ENCODE data around the gene ZNF212. TPM values are rescaled to one million over a fixed set of nuclear protein-coding genes. Genes with fewer than 3 reads are reported as not detected.

The ZNF212 gene
- total RNA-seq, 3 donors from 2014 or later (not counting 1 experiment from before 2014, with no cell fraction given): 11.2 to 23.7 (median 17.0) TPM

- Histone ChIP-seq H3K36me3 (ENCODE audit: control insufficient read depth, insufficient read depth, low read length) (peaks cover 55% of the 10 kb centered on the region), H3K27ac (ENCODE audit: low read length) (no peak overlapping the region), H3K27me3 (ENCODE audit: control insufficient read depth, insufficient read depth, low read length) (no peaks in the 10 kb centered on the region), H3K9me3 (ENCODE audit: control insufficient read depth, insufficient read depth, low read length) (no peaks in the 10 kb centered on the region), H3K4me3 (ENCODE audit: low read length) (no peak overlapping the region), H3K4me1 (ENCODE audit: control insufficient read depth, insufficient read depth, low read length) (no peaks in the 10 kb centered on the region)
- ATAC-seq (peak in 1 of 3 donors; percentile 29), DNase-seq (no peak)
- no peak overlapping the region for H3K27ac Mint-ChIP-seq
- intact Hi-C loops (cut with micrococcal nuclease): no loop called here
- TF ChIP-seq, protein P1, sequence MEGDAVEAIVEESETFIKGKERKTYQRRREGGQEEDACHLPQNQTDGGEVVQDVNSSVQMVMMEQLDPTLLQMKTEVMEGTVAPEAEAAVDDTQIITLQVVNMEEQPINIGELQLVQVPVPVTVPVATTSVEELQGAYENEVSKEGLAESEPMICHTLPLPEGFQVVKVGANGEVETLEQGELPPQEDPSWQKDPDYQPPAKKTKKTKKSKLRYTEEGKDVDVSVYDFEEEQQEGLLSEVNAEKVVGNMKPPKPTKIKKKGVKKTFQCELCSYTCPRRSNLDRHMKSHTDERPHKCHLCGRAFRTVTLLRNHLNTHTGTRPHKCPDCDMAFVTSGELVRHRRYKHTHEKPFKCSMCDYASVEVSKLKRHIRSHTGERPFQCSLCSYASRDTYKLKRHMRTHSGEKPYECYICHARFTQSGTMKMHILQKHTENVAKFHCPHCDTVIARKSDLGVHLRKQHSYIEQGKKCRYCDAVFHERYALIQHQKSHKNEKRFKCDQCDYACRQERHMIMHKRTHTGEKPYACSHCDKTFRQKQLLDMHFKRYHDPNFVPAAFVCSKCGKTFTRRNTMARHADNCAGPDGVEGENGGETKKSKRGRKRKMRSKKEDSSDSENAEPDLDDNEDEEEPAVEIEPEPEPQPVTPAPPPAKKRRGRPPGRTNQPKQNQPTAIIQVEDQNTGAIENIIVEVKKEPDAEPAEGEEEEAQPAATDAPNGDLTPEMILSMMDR (IDR thresholded peaks at IDR 0.05): no peak
- 66% methylated on average over 6 of the region's 6 CpGs for WGBS (ENCODE audit: insufficient coverage)
- peaks cover 19 to 41% of the 10 kb centered on the region in 2 donors for H3K4me1 Mint-ChIP-seq
- no peak overlapping the region for H3K4me3 Mint-ChIP-seq
- no peaks in the 10 kb centered on the region for H3K9me3 Mint-ChIP-seq
- peaks cover 35% of the 10 kb centered on the region for H3K36me3 Mint-ChIP-seq
- H3K27me3 Mint-ChIP-seq (ENCODE audit: low read depth in 2 of 2): no peaks in the 10 kb centered on the region
Measured at GRCh38 chr7:149202831-149203231, 36.6 kb upstream of the ZNF212 start.

DNA sequence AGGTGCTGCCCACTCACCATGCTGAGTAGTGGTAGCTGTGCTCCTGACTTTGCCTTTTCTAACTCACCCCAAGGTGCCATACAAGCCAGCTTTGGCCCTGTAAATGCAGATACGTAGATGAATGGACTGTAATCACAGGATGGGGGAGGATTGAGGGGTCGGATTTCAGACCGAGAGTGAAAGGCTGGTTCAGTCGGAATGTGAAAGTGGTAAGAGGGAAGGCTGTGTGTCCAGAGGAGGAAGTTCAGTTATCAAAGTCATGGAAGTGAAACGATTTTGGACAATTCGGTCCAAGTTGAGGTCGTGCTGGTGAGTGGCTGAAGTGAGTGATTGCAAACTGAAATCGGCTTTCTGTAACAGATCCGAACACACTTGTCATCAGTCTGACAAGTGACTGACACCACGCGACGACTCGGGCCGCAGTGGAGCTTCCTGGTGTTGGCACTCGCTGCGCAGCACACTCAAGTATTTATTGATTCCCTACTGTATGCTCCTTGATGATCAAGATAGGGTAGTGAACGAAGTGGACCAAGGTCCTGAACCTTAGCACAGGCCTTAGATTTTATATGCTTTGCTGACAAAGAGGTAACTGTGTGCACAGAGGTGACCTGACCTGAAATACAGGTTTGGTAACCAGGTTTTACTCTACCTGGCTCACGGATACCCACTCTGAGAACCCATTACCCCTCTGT, 33.6 kb upstream of the ZNF212 start:
- H3K27me3 Mint-ChIP-seq (ENCODE audit: low read depth in 2 of 2): no peaks in the 10 kb centered on the region
- no peak overlapping the region for H3K27ac Mint-ChIP-seq
- TF ChIP-seq, protein P1 (IDR thresholded peaks at IDR 0.05): no peak
- Histone ChIP-seq H3K36me3 (ENCODE audit: control insufficient read depth, insufficient read depth, low read length) (peaks cover 56% of the 10 kb centered on the region), H3K27me3 (ENCODE audit: control insufficient read depth, insufficient read depth, low read length) (no peaks in the 10 kb centered on the region), H3K4me3 (ENCODE audit: low read length) (no peak overlapping the region), H3K27ac (ENCODE audit: low read length) (no peak overlapping the region), H3K4me1 (ENCODE audit: control insufficient read depth, insufficient read depth, low read length) (no peaks in the 10 kb centered on the region), H3K9me3 (ENCODE audit: control insufficient read depth, insufficient read depth, low read length) (no peaks in the 10 kb centered on the region)
- DNase-seq (no peak), ATAC-seq (no peak)
- H3K9me3 Mint-ChIP-seq: no peaks in the 10 kb centered on the region
- intact Hi-C loops (cut with micrococcal nuclease): no loop called here
- peaks cover 25% of the 10 kb centered on the region for H3K36me3 Mint-ChIP-seq
- peaks cover 19 to 20% of the 10 kb centered on the region in 2 donors for H3K4me1 Mint-ChIP-seq
- WGBS (ENCODE audit: insufficient coverage): 96% methylated on average over 18 of the region's 18 CpGs
- no peak overlapping the region for H3K4me3 Mint-ChIP-seq

DNA sequence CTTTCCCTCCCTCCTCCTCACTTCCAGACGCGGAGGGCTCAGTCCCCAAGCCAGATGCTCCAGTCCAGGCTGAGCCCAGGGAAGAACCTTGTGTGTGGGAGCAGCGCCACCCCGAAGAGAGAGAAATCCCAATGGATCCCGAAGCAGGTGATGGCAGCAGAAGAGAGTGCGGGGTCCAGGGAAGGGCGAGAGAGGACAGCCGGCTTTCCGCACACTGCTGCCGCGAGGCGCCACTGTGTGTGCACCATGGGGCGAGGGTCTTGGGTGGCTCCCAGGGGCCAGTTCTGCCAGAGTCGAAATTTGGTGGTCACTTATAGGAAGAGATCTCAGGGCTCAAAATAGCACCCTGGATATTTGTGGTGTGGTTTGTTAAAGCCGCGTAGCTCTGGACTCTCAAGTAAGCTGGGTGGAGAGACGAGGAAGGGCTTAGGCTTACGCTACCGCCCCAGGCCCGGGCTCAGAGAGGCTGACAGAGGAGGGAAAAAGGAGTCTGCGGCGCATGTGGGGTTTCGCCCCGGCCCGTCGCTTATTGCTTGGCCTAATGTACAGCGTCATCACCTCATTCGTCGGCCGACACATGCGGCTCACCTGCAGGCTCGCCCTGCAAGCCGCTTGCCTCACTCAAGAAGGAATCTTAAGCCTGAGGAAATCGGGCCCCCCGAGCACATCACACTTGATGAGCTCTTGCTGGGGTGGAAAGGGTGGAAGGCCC, 32.0 kb upstream of the ZNF212 start:
- no peak overlapping the region for H3K4me3 Mint-ChIP-seq
- H3K4me1 Mint-ChIP-seq: peaks cover 10 to 19% of the 10 kb centered on the region in 2 donors
- H3K27me3 Mint-ChIP-seq (ENCODE audit: low read depth in 2 of 2): no peaks in the 10 kb centered on the region
- no peak for DNase-seq
- TF ChIP-seq, protein P1 (IDR thresholded peaks at IDR 0.05): no peak
- no peak overlapping the region for H3K27ac Mint-ChIP-seq
- Histone ChIP-seq H3K4me3 (ENCODE audit: low read length) (no peak overlapping the region), H3K9me3 (ENCODE audit: control insufficient read depth, insufficient read depth, low read length) (no peaks in the 10 kb centered on the region), H3K27ac (ENCODE audit: low read length) (no peak overlapping the region), H3K4me1 (ENCODE audit: control insufficient read depth, insufficient read depth, low read length) (no peaks in the 10 kb centered on the region), H3K27me3 (ENCODE audit: control insufficient read depth, insufficient read depth, low read length) (no peaks in the 10 kb centered on the region), H3K36me3 (ENCODE audit: control insufficient read depth, insufficient read depth, low read length) (peaks cover 66% of the 10 kb centered on the region)
- WGBS (ENCODE audit: insufficient coverage): 93% methylated on average over 35 of the region's 35 CpGs
- intact Hi-C loops (cut with micrococcal nuclease): no loop called here
- peaks cover 22% of the 10 kb centered on the region for H3K36me3 Mint-ChIP-seq
- no peak for ATAC-seq
- H3K9me3 Mint-ChIP-seq: no peaks in the 10 kb centered on the region

Measured in natural killer cell (primary cell).